Measurements from ENCODE around the gene ODF2. TPM values are rescaled to one million over a fixed set of nuclear protein-coding genes. Genes with fewer than 3 reads are reported as not detected.

ODF2 gene
- total and polyA plus RNA-seq, 2 of the 13 experiments (the other 11 are each of a cell fraction or from before 2014, with no cell fraction given) = 9.8 to 31.3 TPM

DNA sequence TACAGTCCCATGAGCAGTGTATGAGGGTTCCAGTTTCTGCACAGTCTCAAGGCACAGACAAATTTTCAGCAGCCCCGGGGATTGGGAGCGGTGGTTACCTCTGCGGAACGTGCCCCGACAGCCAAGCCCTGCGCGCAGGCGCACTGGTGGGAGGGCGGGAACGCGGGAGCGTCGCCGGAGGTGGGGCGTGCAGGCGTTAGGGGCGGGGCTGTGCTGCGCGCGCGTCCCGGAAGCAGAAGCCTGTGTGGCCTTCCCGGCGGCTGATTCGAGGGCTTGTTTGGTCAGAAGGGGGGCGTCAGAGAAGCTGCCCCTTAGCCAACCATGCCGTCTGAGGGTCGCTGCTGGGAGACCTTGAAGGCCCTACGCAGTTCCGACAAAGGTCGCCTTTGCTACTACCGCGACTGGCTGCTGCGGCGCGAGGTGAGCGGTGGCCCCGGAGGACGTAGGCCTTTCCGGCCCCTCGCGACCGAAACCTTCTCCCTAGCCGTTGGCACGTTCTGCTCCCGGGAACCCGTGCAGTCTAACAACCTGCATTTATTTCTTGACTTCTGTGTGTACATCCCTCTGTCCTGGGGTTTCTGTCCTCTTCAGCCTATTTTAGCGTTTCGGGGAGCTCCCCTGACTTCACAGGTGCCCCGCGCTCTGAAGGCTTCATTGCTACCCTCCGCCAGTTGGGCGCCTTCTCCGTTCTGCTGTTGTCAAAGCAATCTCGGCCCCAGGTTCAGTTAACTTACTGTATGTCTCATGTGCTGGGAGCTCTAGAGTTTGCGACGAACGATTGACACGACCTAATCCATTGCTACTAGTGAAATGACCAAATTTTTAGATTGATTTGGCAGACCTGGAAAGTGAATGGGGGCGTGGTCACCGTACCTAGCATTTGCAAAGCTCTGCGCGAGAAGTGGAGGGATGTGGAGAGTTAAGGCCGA is 48.9 kb downstream of the ODF2 start, which contains the start of gene GLE1 (continued):
- TF ChIP-seq, protein P1, sequence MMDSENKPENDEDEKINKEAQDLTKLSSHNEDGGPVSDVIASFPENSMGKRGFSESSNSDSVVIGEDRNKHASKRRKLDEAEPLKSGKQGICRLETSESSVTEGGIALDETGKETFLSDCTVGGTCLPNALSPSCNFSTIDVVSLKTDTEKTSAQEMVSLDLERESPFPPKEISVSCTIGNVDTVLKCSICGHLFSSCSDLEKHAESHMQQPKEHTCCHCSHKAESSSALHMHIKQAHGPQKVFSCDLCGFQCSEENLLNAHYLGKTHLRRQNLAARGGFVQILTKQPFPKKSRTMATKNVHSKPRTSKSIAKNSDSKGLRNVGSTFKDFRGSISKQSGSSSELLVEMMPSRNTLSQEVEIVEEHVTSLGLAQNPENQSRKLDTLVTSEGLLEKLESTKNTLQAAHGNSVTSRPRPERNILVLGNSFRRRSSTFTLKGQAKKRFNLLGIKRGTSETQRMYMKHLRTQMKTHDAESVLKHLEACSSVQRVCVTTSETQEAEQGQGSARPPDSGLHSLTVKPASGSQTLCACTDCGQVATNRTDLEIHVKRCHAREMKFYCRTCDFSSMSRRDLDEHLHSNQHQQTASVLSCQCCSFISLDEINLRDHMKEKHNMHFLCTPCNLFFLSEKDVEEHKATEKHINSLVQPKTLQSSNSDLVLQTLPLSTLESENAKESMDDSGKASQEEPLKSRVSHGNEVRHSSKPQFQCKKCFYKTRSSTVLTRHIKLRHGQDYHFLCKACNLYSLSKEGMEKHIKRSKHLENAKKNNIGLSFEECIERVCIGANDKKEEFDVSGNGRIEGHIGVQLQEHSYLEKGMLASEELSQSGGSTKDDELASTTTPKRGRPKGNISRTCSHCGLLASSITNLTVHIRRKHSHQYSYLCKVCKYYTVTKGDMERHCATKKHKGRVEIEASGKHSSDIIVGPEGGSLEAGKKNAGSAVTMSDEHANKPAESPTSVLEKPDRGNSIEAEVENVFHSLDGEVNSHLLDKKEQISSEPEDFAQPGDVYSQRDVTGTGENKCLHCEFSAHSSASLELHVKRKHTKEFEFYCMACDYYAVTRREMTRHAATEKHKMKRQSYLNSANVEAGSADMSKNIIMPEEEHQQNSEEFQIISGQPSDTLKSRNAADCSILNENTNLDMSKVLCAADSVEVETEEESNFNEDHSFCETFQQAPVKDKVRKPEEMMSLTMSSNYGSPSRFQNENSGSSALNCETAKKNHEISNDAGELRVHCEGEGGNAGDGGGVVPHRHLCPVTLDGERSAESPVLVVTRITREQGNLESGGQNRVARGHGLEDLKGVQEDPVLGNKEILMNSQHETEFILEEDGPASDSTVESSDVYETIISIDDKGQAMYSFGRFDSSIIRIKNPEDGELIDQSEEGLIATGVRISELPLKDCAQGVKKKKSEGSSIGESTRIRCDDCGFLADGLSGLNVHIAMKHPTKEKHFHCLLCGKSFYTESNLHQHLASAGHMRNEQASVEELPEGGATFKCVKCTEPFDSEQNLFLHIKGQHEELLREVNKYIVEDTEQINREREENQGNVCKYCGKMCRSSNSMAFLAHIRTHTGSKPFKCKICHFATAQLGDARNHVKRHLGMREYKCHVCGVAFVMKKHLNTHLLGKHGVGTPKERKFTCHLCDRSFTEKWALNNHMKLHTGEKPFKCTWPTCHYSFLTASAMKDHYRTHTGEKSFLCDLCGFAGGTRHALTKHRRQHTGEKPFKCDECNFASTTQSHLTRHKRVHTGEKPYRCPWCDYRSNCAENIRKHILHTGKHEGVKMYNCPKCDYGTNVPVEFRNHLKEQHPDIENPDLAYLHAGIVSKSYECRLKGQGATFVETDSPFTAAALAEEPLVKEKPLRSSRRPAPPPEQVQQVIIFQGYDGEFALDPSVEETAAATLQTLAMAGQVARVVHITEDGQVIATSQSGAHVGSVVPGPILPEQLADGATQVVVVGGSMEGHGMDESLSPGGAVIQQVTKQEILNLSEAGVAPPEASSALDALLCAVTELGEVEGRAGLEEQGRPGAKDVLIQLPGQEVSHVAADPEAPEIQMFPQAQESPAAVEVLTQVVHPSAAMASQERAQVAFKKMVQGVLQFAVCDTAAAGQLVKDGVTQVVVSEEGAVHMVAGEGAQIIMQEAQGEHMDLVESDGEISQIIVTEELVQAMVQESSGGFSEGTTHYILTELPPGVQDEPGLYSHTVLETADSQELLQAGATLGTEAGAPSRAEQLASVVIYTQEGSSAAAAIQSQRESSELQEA (CRISPR knock-in tag; IDR thresholded peaks at IDR 0.05; ENCODE audit: not compliant biosample characterization) = peak; percentile 92
- no peak for TF ChIP-seq ZNF432 (CRISPR knock-in tag; IDR thresholded peaks at IDR 0.05; ENCODE audit: borderline replicate concordance)
- no peak for TF ChIP-seq CEBPG (CRISPR knock-in tag; IDR thresholded peaks at IDR 0.05)
- TF ChIP-seq ZNF7 (CRISPR knock-in tag; IDR thresholded peaks at IDR 0.05) = no peak
- TF ChIP-seq NFKBIZ (CRISPR knock-in tag; IDR thresholded peaks at IDR 0.05) = 0 out of 2 replicates have a peak, but pooled peaks have one; percentile 35
- TF ChIP-seq, protein P2, sequence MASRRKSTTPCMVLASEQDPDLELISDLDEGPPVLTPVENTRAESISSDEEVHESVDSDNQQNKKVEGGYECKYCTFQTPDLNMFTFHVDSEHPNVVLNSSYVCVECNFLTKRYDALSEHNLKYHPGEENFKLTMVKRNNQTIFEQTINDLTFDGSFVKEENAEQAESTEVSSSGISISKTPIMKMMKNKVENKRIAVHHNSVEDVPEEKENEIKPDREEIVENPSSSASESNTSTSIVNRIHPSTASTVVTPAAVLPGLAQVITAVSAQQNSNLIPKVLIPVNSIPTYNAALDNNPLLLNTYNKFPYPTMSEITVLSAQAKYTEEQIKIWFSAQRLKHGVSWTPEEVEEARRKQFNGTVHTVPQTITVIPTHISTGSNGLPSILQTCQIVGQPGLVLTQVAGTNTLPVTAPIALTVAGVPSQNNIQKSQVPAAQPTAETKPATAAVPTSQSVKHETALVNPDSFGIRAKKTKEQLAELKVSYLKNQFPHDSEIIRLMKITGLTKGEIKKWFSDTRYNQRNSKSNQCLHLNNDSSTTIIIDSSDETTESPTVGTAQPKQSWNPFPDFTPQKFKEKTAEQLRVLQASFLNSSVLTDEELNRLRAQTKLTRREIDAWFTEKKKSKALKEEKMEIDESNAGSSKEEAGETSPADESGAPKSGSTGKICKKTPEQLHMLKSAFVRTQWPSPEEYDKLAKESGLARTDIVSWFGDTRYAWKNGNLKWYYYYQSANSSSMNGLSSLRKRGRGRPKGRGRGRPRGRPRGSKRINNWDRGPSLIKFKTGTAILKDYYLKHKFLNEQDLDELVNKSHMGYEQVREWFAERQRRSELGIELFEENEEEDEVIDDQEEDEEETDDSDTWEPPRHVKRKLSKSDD (CRISPR knock-in tag; IDR thresholded peaks at IDR 0.05; ENCODE audit: low read depth) = 0 out of 2 replicates have a peak, but pooled peaks have one; percentile 40
- TF ChIP-seq FLYWCH1 (CRISPR knock-in tag; IDR thresholded peaks at IDR 0.05) = no peak; the same call in 1 of the 2 replicates
- TF ChIP-seq ZBTB38 (CRISPR knock-in tag; IDR thresholded peaks at IDR 0.05) = peak; percentile 62; the same call in 1 of the 2 replicates
- no peak; the same call in 1 of the 2 replicates for TF ChIP-seq ZSCAN21 (CRISPR knock-in tag; IDR thresholded peaks at IDR 0.05; ENCODE audit: borderline replicate concordance)
- TF ChIP-seq HOXD1 (CRISPR knock-in tag; IDR thresholded peaks at IDR 0.05) = peak; percentile 89
- TF ChIP-seq CENPX (CRISPR knock-in tag; IDR thresholded peaks at IDR 0.05) = no peak
- no peak for TF ChIP-seq THYN1 (CRISPR knock-in tag; IDR thresholded peaks at IDR 0.05; ENCODE audit: borderline replicate concordance, low read depth)

All from HepG2 (cell line).